ENCODE results near the gene DSCAM.

DNA sequence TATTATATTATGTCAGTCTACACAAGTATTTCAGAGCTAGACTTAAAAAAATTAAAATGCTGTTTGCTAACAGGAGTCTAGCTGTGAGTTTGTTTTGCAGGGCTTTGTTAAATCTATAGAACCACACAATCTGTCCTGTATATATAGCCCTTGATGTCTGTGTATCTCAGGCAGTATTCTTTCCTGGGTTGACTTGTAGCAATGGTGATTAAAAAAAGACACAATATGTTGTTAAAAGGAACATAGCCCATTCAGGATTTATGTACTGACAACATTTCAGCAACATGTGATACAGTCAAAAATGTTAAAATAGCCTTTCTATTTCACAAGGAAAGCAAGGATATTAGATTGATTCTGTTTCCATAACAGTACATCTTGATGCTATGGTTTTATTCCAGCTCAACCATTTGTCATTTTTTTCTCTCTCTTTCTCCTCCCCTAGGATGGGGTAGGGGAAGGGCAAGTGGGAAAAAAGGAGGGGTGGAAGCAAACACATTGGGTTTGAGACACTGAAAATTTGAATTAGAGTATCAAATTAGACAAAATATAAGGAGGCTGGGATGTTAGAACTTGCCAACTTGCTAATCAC lies 139.2 kb downstream of the DSCAM start:
- TF ChIP-seq, protein P1, sequence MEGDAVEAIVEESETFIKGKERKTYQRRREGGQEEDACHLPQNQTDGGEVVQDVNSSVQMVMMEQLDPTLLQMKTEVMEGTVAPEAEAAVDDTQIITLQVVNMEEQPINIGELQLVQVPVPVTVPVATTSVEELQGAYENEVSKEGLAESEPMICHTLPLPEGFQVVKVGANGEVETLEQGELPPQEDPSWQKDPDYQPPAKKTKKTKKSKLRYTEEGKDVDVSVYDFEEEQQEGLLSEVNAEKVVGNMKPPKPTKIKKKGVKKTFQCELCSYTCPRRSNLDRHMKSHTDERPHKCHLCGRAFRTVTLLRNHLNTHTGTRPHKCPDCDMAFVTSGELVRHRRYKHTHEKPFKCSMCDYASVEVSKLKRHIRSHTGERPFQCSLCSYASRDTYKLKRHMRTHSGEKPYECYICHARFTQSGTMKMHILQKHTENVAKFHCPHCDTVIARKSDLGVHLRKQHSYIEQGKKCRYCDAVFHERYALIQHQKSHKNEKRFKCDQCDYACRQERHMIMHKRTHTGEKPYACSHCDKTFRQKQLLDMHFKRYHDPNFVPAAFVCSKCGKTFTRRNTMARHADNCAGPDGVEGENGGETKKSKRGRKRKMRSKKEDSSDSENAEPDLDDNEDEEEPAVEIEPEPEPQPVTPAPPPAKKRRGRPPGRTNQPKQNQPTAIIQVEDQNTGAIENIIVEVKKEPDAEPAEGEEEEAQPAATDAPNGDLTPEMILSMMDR (IDR thresholded peaks at IDR 0.05), result no peak
- TF ChIP-seq EZH2 (IDR thresholded peaks at IDR 0.05; ENCODE audit: borderline replicate concordance, insufficient read depth, low read depth, low read length, poor library complexity, severe bottlenecking), result no peak
